Kidney epithelial cell (primary cell): ENCODE measurements around the gene GNA12. TPM values are rescaled to one million over a fixed set of nuclear protein-coding genes. Genes with fewer than 3 reads are reported as not detected.

Experiments
- DNase-seq: peaks from one replicate; pipeline ENCODE4 v3.0.0-alpha.2; 2010; ENCODE audit warnings: low read depth
- H3K27me3 ChIP-seq: 2 replicates; pipeline ENCODE4 v1.6.0; 2011; ENCODE audit warnings: low read length; ENCODE audit not compliant: control insufficient read depth, insufficient read depth
- H3K36me3 ChIP-seq: 2 replicates; pipeline ENCODE4 v1.5.1; 2011; ENCODE audit warnings: low read length; ENCODE audit not compliant: control insufficient read depth, insufficient read depth
- H3K4me3 ChIP-seq: 2 replicates; pipeline ENCODE4 v1.5.1; 2011; ENCODE audit warnings: low read depth, mild to moderate bottlenecking, control low read depth, low read length
- CTCF ChIP-seq: IDR thresholded peaks from 2 replicates; pipeline ENCODE4 v1.5.1; 2011; ENCODE audit warnings: mild to moderate bottlenecking, moderate library complexity, low read length, control low read depth, inconsistent platforms; ENCODE audit not compliant: insufficient read depth, poor library complexity, severe bottlenecking
- total RNA-seq: library from RNA; depleted of rRNA; stranded (reverse); fragments of >200 nt; gene quantifications from 2 replicates; pipeline ENCODE4 v1.2.3, GENCODE V29; 2015

Gene GNA12
- total RNA-seq, 1 donor from 2014 or later = 40.7 TPM

- no peaks in the 10 kb centered on the region for H3K27me3 ChIP-seq
- no peaks in the 10 kb centered on the region for H3K36me3 ChIP-seq
- no peak overlapping the region for H3K4me3 ChIP-seq
- DNase-seq = no peak
- TF ChIP-seq CTCF = no peak
Observed at GRCh38 chr7:2812114-2812487, 32.0 kb downstream of the GNA12 start.

DNA sequence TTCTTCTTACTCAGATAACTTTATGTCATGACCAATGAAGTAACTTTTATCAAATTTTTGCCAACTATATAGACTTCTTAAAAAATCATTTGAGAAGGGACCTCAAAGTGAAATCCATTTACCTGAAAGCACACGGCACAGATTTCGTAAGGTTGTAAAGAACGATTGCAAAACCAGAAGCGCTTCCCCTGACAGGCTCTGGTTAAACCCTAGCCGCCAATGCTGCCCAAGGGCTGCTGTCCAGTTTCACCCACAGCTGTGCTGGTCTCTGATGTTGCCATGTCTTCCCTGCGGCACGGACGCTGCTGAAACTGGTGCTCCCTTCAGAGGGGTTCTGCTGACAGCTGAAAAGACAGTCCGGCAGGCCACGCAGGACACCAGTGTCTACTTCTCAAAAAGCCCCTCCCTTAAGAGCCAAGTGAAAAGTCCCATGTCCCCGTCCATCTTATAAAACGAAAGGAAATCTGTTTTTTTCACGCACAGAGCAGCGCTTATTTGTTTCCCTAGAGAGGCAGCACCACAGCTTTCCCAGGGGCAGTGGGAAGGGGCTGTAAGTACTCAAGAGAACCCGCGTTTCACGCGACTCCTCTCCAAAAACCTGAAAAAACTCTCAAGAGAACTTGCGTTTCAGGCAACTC lies 32.5 kb downstream of the GNA12 start:
- H3K4me3 ChIP-seq = no peak overlapping the region
- DNase-seq = no peak
- no peaks in the 10 kb centered on the region for H3K27me3 ChIP-seq
- TF ChIP-seq CTCF = no peak
- H3K36me3 ChIP-seq = no peaks in the 10 kb centered on the region

- no peak for DNase-seq
- no peak for TF ChIP-seq CTCF
- Histone ChIP-seq H3K4me3 (no peak overlapping the region), H3K27me3 (no peaks in the 10 kb centered on the region), H3K36me3 (no peaks in the 10 kb centered on the region)
Observed at GRCh38 chr7:2810682-2811415, 33.3 kb downstream of the GNA12 start.

- H3K4me3 ChIP-seq = no peak overlapping the region
- TF ChIP-seq CTCF = no peak
- DNase-seq = no peak
- no peaks in the 10 kb centered on the region for H3K36me3 ChIP-seq
- H3K27me3 ChIP-seq = no peaks in the 10 kb centered on the region
Observed at GRCh38 chr7:2809903-2810625, 34.0 kb downstream of the GNA12 start.

DNA sequence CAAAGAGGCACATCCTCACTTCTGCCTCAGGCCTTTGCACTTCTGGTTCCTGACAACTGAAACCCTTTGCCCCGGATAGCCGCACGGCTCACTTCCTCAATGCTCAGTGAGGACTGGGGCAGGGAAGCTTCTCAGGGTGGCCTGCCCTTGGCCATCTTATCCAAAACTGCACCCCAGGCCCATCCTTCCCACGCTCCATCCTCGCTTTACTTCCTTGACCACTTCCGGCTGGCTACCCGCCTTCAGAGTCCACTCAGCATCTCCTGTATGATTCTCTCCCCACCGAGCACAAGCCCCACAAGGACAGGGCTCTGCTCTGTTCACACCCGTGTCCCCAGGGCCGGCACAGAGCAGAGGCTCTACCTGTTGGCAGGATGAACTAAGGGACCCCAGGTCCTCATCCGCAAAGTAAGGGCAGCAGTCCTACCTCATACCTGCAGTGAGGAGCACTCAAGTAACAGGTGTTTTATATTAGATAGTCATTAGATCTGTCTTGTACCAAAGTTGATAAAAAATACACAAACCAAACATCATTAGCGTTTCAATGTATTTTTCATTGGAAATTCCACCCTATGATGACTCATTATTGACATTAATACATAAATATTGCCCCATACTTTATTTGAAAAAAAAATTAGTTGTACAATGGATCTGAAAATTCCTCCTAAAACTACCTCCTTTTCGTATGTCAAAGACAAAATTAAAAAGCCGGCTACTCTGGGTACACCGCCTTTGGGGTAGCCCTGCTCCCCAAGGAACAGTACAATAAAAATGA lies 35.0 kb downstream of the GNA12 start:
- DNase-seq = no peak

More for the DNA sequence above, 35.0 kb downstream of the GNA12 start:
- Histone ChIP-seq H3K27me3 (no peaks in the 10 kb centered on the region), H3K4me3 (no peak overlapping the region), H3K36me3 (no peaks in the 10 kb centered on the region)
- no peak for TF ChIP-seq CTCF
